ENCODE measurements around the gene QSOX2. TPM values are rescaled to one million over a fixed set of nuclear protein-coding genes. Genes with fewer than 3 reads are reported as not detected.

QSOX2 gene
- total RNA-seq, 2 donors from 2014 or later = 7.2 to 13.5 TPM

DNA sequence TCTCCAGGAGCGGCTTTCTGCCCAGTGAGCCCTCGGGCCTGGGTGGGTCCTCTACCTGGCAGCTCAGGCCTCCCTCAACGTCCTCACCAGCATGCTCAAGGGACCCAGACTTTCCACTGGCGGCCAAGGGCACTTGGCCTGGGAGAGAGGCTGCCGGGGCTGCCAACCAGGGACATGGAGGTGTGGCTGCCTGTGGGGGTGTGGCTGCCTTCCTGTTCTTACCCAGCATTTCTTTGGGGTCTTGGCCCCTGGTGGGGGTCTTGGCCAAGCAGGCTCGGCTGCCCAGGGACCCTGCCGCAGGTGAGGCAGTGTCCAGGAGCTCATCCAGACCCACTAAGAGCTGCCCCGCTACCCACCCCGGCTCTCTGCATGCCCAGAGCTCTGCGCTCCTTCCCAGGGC is 7.2 kb upstream of the QSOX2 start:
- Histone ChIP-seq H3K4me1 (ENCODE audit: control insufficient read depth in 1 of 2, low read depth in 2 of 2) (no peaks in the 10 kb centered on the region), H3K27me3 (replicated peaks; ENCODE audit: insufficient read depth) (no peaks in the 10 kb centered on the region), H3K27ac (no peak overlapping the region), H3K9me3 (no peaks in the 10 kb centered on the region), H3K36me3 (no peaks in the 10 kb centered on the region), H3K4me3 (no peak overlapping the region)
- TF ChIP-seq, protein P1, sequence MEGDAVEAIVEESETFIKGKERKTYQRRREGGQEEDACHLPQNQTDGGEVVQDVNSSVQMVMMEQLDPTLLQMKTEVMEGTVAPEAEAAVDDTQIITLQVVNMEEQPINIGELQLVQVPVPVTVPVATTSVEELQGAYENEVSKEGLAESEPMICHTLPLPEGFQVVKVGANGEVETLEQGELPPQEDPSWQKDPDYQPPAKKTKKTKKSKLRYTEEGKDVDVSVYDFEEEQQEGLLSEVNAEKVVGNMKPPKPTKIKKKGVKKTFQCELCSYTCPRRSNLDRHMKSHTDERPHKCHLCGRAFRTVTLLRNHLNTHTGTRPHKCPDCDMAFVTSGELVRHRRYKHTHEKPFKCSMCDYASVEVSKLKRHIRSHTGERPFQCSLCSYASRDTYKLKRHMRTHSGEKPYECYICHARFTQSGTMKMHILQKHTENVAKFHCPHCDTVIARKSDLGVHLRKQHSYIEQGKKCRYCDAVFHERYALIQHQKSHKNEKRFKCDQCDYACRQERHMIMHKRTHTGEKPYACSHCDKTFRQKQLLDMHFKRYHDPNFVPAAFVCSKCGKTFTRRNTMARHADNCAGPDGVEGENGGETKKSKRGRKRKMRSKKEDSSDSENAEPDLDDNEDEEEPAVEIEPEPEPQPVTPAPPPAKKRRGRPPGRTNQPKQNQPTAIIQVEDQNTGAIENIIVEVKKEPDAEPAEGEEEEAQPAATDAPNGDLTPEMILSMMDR (IDR thresholded peaks at IDR 0.05) = no peak
- ATAC-seq (ENCODE audit: insufficient number of reproducible peaks, low FRiP score, low read depth) (no peak), DNase-seq (ENCODE audit: low spot score) (no peak)

DNA sequence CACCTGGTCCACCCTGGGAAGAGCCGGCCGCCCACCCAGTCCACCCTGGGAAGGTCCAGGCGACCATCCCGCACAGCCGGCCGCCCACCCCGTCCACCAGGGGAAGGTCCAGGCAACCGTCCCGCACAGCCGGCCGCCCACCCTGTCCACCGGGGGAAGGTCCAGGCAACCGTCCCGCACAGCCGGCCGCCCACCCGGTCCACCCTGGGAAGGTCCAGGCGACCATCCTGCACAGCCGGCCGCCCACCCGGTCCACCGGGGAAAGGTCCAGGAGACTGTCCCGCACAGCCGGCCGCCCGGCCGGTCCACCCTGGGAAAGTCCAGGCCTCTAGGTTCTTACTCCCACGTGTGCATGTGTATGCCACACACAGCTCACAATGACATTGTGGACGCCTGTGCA is 6.7 kb upstream of the QSOX2 start:
- H3K27ac ChIP-seq = no peak overlapping the region
- ATAC-seq (ENCODE audit: insufficient number of reproducible peaks, low FRiP score, low read depth) (no peak), DNase-seq (ENCODE audit: low spot score) (no peak)
- no peaks in the 10 kb centered on the region for H3K9me3 ChIP-seq
- TF ChIP-seq, protein P1 (IDR thresholded peaks at IDR 0.05) = no peak
- H3K36me3 ChIP-seq = no peaks in the 10 kb centered on the region
- no peaks in the 10 kb centered on the region for H3K4me1 ChIP-seq (ENCODE audit: control insufficient read depth in 1 of 2, low read depth in 2 of 2)
- no peak overlapping the region for H3K4me3 ChIP-seq
- H3K27me3 ChIP-seq (replicated peaks; ENCODE audit: insufficient read depth) = no peaks in the 10 kb centered on the region

DNA sequence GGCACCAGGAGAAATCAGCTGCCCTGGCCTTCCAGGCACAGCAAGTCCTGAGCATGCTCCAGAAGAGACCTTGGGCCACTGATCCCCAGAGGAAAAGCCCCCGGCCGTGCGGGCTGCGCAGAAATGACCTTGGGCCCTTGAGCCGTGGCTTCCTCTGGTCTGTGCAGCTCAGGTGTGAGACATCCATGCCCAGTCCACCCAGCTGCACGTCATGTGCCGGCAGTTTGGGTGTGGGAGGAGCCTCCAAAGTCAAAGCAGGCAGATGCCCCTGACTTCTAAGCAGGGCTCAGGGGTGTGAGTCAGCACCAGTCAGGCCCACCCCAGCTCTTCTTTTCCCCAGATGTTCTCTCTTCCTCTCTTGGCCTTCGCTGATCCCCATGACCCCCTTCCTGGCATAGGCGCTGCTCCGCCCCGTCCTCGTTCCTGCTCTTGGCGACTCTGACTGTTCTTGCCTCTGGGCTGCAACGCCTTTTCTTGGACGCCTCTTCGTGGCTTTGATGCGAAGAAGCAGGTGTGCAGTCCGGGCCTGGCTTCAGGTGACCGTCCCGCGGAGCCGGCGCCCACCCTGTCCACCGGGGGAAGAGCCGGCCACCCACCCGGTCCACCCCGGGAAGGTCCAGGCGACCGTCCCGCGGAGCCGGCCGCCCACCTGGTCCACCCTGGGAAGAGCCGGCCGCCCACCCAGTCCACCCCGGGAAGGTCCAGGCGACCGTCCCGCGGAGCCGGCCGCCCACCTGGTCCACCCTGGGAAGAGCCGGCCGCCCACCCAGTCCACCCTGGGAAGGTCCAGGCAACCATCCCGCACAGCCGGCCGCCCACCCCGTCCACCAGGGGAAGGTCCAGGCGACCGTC is 5.9 kb upstream of the QSOX2 start:
- Histone ChIP-seq H3K9me3 (no peaks in the 10 kb centered on the region), H3K4me3 (no peak overlapping the region), H3K4me1 (ENCODE audit: control insufficient read depth in 1 of 2, low read depth in 2 of 2) (no peaks in the 10 kb centered on the region), H3K36me3 (no peaks in the 10 kb centered on the region), H3K27ac (no peak overlapping the region), H3K27me3 (replicated peaks; ENCODE audit: insufficient read depth) (no peaks in the 10 kb centered on the region)
- TF ChIP-seq, protein P1 (IDR thresholded peaks at IDR 0.05) = no peak
- DNase-seq (ENCODE audit: low spot score) = no peak
- no peak for ATAC-seq (ENCODE audit: insufficient number of reproducible peaks, low FRiP score, low read depth)

DNA sequence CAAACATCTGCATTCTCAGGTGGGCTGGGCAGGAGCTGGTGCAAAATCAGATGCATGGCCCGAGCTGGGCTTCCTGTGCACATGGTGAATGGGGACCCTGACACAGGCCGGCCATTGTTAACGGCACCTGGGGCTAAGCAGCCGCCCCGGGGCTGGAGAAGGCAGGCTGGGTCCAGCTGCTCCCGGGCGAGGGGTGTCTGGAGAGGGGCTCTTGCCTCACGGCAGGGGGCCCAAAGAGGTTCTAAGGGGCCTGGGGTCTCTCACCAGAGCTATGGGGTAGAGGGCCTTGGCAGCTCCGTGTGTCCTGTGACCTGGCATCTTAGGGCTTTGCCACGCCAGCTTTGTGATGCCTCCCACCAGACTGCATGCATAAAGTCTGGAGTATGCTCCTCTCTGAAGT is 5.1 kb upstream of the QSOX2 start:
- H3K36me3 ChIP-seq = no peaks in the 10 kb centered on the region
- ATAC-seq (ENCODE audit: insufficient number of reproducible peaks, low FRiP score, low read depth) (no peak), DNase-seq (ENCODE audit: low spot score) (no peak)
- no peak overlapping the region for H3K27ac ChIP-seq
- H3K4me3 ChIP-seq = no peak overlapping the region
- no peaks in the 10 kb centered on the region for H3K9me3 ChIP-seq
- TF ChIP-seq, protein P1 (IDR thresholded peaks at IDR 0.05) = no peak
- no peaks in the 10 kb centered on the region for H3K27me3 ChIP-seq (replicated peaks; ENCODE audit: insufficient read depth)
- no peaks in the 10 kb centered on the region for H3K4me1 ChIP-seq (ENCODE audit: control insufficient read depth in 1 of 2, low read depth in 2 of 2)

DNA sequence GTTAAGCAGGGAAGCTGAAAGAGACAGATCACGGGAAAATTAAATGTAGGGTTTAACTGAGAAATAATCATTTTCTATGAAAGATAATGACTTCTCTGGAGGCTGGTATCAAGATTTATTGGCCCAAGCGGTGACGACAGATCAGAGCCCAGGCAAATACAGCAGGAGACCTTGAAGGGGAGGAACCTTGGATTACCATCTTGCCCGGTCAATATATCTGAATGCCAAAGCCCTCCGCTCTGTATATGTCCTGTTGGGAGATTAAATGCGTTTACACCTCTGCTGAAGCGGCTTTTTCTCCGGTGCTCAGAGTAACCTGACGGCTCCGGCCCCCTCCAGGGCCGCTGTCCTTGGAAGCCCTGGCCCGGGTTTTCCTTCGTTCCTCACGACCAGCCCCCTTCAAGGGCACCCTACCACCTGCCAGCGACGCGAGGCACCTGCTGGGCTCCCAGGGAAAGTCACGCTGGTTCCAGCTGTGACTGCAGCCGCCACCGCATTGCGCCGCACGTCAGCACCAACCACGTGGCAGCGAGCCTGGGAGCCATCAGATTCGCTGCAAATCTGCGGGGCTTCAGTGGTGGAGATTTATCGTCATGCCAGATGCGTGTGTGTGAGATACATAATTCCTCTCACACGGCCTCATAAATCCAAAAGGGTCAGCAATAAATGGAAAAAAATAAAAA is 4.4 kb upstream of the QSOX2 start:
- Histone ChIP-seq H3K4me1 (ENCODE audit: control insufficient read depth in 1 of 2, low read depth in 2 of 2) (peaks cover 1 to 3% of the 10 kb centered on the region in 2 donors), H3K27ac (no peak overlapping the region), H3K36me3 (no peaks in the 10 kb centered on the region), H3K27me3 (replicated peaks; ENCODE audit: insufficient read depth) (no peaks in the 10 kb centered on the region), H3K9me3 (no peaks in the 10 kb centered on the region), H3K4me3 (no peak overlapping the region)
- DNase-seq (ENCODE audit: low spot score) (no peak), ATAC-seq (ENCODE audit: insufficient number of reproducible peaks, low FRiP score, low read depth) (no peak)
- TF ChIP-seq, protein P1 (IDR thresholded peaks at IDR 0.05) = no peak
